T47D (cell line): Measurements from ENCODE around the gene ASCC2.

Experiments used
- DNase-seq, 2 experiments: peaks; one replicate each; pipeline versions ENCODE4 v3.0.0 to v3.0.0-alpha.2; 2011 to 2012; ENCODE audit warnings: low read depth in 1 of 2, low spot score in 1 of 2
- JUND ChIP-seq: IDR thresholded peaks from 2 replicates; pipeline ENCODE4 v1.6.1; 2012; ENCODE audit warnings: low read depth
- in situ Hi-C: cut with HindIII; loops from 2 replicates; pipeline ENCODE4 v1.10.0; 2016; ENCODE audit warnings: low sequenced_read_pairs, low pct_unique_long_range_greater_than_20kb

ASCC2 gene

DNA sequence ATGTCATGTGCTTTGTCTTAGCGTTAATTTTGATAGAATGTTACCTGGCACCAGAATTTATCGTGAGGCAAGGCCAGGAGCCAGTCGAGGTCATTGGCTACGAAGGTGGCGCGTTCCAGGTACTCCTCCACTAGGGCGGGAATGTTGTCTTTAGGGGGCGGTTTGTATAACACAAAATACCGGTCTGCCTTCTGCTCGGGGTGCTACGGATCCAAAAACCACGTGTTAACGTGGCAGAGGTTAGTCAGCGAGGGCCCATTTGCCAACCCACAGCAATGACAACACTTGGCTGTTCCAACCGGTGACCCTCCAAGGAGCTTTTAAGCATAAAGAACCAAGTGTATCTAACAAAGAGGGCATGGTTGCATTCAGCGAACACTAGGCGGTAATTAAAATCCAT, 12.5 kb downstream of the ASCC2 start:
- DNase-seq, result no peak
- in situ Hi-C loops, result no loop called here

DNA sequence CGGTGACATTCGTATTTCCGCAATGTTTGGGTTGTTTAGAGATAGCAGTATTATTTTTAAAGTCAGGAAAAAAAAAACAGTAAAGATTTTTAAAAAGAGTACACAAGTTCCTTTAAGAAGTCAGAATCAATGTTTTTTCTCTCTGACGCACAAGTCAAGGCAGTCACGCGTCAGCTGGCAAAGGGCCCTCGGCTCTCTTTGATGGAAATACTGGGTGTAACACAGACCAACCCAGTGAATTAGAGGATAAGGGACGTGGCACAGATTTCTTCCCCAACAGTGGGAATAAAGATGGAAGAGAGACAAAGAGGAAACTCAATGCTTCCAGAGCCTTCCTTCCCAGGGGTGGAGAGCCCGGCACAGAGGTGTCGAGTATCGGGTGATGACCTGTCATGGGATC, 13.4 kb downstream of the ASCC2 start:
- DNase-seq, result no peak
- in situ Hi-C loops, result no loop called here

More for the DNA sequence above, 12.5 kb downstream of the ASCC2 start:
- no peak for TF ChIP-seq JUND

GRCh38 chr22:29821291-29822016, 16.6 kb downstream of the ASCC2 start:
- no peak for TF ChIP-seq JUND
- in situ Hi-C loops, result no loop called here
- peak; percentile 38 to 95 for DNase-seq

More for the DNA sequence above, 13.4 kb downstream of the ASCC2 start:
- no peak for TF ChIP-seq JUND

- TF ChIP-seq JUND, result no peak
- no peak for DNase-seq
- in situ Hi-C loops, result no loop called here
Measured at GRCh38 chr22:29820961-29821290, 17.1 kb downstream of the ASCC2 start.

DNA sequence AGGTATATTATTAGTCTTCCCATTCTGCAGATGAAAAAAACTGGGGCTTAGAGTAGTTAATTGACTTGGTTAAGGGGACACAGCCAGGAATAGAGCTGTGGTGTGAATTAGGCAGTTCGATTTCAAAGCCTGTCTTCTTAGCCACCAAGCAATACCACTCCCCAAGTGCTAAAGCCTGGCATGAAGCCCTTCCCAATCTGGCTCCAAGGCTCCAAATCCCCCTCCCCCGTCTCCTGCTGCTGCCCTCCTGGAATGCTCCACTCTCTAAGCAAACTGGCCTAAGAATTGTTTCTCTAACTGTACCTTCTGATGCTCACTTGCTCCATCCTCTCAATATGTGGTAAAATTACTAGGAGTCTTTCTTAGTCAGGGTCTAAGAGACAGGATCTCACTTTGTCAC, 18.6 kb downstream of the ASCC2 start:
- no peak for TF ChIP-seq JUND
- in situ Hi-C loops, result no loop called here
- DNase-seq, result no peak

- DNase-seq, result no peak
- in situ Hi-C loops, result no loop called here
- no peak for TF ChIP-seq JUND
Measured at GRCh38 chr22:29817724-29818123, 20.4 kb downstream of the ASCC2 start.

- no peak for DNase-seq
- in situ Hi-C loops, result no loop called here
- TF ChIP-seq JUND, result no peak
Measured at GRCh38 chr22:29816980-29817379, 21.1 kb downstream of the ASCC2 start.

GRCh38 chr22:29816539-29816938, 21.5 kb downstream of the ASCC2 start:
- in situ Hi-C loops, result no loop called here
- no peak for TF ChIP-seq JUND

DNA sequence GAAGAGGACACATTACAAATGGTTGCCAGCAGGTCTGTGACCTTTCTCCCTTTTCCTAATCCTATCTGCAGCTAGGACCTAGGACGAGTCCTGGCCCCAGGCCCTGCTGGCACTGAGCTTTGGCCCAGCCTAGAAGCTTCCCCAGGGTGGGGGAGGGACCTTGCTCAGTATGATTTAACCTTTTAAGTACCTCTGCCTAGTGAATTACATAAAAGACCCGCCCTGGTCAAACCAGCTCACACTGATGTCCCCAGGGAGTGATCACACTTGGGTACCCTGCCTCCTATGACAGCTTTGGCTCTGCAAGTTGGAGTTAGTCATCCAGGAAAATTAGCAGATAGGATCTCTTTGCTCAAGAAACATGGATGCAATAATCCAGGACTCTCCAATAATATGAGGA, 21.9 kb downstream of the ASCC2 start:
- no peak for TF ChIP-seq JUND
- peak in 1 of 2 experiments; percentile 43 for DNase-seq
- in situ Hi-C loops, result no loop called here

More at GRCh38 chr22:29816539-29816938, 21.5 kb downstream of the ASCC2 start:
- no peak for DNase-seq

DNA sequence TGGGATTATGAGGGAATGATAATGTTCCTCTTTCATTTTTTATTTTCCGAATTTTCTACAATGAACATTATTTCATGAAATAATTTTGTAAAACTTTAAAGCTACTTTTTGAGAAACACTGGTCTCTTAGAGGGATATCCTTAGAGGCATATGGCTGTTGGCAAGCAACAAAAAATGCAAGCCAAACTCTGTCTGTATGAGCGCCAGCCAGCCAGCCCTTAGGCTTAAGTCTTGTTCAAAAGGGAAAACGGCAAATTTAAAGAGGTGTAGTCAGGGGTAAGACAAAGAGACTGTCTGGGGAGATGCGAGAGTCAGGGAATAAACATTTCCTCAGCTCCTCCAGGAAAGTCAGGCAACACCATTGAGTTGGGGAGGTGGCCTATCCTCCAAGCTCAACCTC, 22.5 kb downstream of the ASCC2 start:
- TF ChIP-seq JUND, result no peak
- in situ Hi-C loops, result no loop called here
- DNase-seq, result no peak

GRCh38 chr22:29814003-29814402, 24.1 kb downstream of the ASCC2 start:
- peak in 1 of 2 experiments; percentile 58 for DNase-seq
- in situ Hi-C loops, result no loop called here
- TF ChIP-seq JUND, result no peak; the same call in 1 of the 2 replicates

DNA sequence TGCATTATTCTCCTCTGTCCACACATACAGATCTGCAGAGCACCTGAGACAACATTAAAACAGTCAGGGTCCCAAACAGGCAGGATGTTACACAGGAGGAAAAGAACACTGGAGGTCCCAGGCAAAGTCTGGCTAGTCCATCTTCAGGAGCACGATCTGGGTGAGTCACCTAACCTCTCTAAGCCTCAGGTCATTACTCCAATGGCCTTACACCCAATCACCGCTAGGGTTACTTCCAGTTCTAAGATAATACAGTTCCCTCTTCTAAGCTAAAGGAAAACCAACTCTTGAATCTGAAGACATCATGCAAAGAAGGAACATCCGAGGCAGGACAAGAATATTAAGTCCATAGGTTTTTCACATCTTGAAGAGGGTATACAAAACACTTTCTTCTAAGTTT, 24.5 kb downstream of the ASCC2 start:
- TF ChIP-seq JUND, result no peak
- in situ Hi-C loops, result no loop called here
- DNase-seq, result peak in 1 of 2 experiments; percentile 52

DNA sequence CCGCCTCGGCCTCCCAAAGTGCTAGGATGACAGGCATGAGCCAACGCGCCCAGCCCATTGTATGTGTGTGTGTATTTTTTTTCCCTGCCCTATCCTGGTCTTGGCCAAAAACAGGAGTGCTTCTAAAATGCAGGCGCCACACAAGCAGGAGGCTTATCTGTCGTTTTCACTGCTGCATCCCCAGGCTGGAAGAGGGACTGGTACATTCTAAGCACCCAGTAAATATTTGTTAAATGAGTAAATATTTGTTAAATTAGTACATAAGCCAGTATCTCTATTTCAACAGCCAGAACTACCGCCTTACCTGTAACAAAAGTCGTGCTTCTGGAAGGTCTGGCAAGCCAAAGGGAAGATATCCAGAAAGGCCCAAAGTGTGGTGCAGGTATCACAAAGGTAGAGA, 24.9 kb downstream of the ASCC2 start:
- no peak for TF ChIP-seq JUND
- in situ Hi-C loops, result no loop called here
- peak in 1 of 2 experiments; percentile 62 for DNase-seq

DNA sequence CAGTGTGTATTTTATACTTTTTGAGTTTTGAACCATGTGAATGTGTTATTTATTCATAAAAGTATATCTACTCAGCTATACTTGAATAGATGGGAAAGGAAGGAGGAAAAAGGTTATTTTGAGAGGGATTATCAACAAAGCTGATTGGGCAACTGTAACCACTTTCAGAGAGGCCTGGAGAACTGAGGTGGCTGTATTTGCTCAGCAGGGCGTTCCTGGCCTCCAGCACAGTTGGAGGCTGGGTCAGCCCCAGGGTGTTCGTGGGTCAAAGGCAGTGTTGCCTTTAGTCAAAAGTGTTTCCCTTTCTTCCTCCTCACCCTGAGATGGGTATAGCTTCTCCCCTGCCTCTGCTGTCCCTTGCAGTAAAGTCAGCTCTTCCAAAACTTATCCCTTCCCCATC, 26.7 kb downstream of the ASCC2 start:
- no peak for DNase-seq
- TF ChIP-seq JUND, result no peak
- in situ Hi-C loops, result no loop called here
